HG02840 (cell line): Measurements from ENCODE around the gene PPP2R3B.
"Not testable (repeated sequence)": the region's sequence is repeated elsewhere in the genome, so short reads cannot be mapped to it uniquely, and the experiment has no call there.

ENCODE experiments used
- ATAC-seq: cut with Tn5 transposase; IDR thresholded peaks from one replicate; pipeline ENCODE4 v1.9.1; 2021; ENCODE audit warnings: mild to moderate bottlenecking, moderate library complexity, moderate number of reproducible peaks; ENCODE audit not compliant: unreplicated experiment, low FRiP score

PPP2R3B gene

DNA sequence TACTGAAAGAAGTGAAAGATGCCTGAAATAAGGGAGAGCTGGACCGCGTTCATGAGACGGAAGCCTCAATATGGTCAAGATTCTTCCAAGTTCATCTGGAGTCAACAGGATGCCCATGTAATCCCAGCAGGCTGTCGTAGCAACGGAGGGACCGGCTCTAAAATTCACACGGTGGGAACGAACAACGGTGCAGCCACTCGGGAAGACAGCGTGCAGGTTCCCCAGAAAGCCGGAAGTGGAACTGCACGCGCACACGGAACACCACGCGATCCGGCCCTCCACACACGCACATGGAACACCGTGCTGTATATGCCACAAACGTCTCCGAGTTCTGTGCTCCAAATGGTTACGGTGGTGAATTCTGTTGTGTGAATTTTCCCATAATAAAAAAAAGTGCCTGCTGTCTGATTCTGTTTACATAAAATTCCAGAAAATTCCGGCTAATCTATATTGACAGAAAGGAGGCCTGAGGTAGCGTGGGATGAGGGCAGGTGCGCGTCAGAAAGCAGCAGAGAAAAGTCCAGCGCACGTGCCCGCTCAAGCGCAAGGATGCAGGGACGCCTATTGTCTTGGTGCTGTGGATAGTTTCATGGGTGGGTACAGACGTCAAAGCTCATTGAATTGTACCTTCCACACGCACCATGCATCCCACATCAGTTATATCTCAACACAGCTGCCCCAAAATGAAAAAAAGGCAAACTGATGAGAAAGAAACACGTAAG, 31.2 kb downstream of the PPP2R3B start:
- ATAC-seq: no peak

DNA sequence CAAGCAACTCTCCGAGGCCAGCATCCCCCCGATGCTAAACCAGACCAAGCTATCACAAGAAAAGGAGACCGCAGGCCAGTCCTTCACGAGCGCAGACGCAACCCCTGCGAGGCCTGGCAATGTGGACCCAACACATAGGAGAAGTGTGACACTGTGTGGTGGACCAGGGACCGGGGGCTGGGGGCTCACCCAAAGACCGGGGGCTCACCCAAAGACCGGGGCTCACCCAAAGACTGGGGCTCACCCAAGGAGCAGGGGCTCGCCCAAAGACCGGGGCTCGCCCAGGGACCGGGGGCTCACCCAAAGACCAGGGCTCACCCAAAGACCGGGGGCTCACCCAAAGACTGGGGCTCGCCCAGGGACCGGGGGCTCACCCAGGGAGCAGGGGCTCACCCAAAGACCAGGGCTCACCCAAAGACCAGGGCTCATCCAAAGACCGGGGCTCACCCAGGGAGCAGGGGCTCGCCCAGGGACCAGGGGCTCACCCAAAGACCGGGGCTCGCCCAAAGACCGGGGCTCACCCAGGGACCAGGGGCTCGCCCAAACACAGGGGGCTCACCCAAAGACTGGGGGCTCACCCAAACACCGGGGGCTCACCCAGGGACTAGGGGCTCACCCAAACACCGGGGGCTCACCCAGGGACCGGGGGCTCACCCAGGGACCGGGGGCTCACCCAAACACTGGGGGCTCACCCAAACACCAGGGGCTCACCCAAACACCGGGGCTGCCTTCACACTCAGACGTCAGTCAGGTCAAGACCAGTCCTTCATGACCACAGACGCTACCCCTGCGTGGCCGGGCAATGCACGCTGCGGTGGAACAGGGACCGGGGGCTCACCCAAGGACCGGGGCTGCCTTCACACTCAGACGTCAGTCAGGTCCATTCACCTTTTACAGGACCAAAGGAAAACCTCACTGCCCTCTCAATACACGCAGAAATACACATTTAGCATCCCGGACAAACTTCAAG, 32.9 kb downstream of the PPP2R3B start:
- ATAC-seq: no peak

DNA sequence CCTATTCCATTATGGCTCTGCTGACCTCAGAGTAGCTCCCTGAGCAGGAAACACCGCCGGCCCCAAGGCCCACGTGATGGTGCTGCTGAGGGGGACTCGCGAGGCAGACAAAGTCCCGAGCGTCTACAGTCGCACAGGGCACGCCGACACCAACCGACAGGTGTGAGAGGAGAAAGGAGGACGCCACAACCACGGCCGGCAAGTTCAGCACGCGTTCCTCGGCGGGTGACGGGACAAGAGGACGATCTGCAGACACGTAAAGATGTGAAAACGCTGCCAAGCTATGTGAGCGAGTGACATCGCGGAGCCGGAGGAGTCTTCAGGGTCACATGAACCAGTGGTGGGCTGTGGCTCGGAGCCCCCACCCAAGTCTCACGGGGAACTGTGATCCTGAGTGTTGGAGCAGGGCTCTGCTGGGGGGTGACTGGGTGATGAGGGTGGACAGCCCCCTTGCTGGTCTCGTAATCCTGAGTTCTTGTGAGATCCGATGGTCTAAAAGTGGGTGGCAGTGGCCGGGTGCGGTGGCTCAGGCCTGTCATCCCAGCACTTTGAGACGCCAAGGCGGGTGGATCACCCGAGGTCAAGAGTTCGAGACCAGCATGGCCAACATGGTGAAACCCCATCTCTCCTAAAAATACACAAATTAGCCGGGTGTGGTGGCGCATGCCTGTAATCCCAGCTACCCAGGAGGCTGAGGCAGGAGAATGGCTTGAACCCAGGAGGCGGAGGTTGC, 34.0 kb downstream of the PPP2R3B start:
- ATAC-seq: no peak

DNA sequence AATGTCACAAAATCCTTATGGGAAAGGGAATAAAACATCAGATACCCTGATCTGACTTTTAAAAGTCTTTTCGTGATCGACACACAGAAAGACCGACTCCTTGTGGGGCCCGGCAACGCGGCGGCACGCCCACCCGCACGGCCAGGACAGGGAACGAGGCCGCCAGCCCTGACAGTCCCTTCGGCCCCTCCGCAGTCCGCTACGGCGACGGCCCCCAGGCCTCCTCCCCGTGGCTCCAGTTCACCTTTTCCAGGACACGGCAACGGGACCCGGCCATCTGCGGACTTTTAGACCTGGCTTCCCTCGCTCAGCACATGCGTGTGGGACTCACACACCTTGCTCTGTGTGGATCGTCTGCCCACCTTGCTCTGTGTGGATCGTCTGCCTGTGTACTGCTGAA, 34.5 kb downstream of the PPP2R3B start:
- ATAC-seq: no peak

DNA sequence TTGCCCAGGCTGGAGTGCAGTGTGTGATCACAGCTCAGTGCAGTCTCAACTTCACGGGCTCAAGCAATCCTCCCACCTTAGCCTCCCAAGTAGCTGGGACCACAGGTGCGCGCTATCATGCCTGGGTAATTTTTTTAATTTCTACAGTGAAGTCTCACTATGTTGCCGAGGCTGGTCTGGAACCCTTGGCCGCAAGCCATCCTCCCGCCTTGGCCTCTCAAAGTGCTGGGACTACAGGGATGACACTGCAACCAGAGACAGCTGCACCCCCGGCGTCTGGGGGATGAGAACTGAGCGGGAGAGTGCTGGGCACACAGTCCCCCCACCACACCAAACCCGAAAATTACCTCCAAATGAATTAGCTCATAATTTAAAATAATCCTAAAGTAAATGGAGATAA, 35.0 kb downstream of the PPP2R3B start:
- ATAC-seq: no peak

DNA sequence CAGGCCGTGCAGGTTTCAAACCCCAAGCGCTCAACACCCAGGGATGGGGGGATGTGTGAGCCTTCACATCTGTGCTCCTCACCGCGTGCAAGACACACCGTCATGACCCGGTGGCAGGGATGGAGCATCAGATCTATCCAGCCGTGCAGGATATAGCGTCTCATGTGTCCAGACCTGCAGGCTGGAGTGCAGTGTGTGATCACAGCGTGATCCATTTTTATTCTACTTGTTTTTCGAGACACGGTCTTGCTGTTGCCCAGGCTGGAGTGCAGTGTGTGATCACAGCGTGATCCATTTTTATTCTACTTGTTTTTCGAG, 35.4 kb downstream of the PPP2R3B start:
- ATAC-seq: not testable (repeated sequence)

DNA sequence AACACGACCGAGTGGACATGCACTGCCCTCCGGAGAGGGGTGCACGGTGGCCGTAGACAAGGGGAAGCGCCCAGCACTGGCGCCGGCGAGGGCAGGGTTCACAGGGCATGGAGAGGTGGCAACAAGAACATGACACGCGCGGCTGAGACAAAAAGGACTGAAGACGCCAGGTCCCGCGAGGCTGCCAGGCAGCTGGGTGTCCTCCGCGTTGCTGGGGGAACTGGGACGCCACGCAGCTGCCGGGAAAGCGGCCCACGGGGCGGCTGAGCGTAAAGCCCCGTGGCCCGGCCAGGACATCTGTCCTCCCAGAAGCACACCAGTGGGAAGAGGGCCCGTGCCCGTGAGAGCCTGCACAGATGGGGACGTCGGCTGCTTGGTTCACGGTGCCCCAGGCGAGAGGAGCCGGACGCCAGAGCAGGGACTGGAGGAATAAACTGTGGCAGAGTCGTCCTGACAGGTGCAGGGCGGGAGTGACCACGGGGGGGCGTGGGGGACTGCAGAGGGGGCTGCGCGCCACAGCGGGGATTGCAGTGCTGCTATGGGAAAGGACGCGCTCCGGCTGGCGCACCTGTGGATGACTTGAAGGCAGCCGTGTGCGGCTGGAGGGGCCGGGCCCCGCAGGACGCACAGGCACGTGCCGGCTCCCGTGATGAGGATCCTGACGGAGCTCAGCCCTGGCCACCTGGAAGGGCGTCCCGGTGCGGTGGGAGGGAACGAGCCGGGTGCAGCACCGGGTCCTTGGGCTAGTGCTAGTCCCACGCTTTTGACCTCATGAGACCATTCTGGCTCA, 36.0 kb downstream of the PPP2R3B start:
- ATAC-seq: no peak

DNA sequence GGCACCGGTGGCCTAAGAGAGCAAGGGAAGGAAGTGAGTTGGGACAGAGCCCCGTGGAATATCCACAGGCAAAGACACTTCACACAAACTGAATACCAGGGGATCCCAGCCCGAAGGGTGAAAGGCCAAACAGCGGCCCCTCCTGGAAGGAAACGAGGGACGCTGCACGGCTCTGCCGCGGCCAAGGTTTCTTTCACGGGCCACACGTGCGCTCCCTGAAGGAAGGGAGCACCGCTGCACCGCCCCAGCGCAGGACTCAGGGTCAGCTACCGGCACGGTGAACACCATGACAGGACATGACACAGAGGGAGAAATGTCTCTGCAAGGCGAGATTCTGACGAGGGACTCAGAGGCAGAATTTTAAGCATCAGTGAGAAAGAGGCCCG, 36.6 kb downstream of the PPP2R3B start:
- no peak for ATAC-seq

DNA sequence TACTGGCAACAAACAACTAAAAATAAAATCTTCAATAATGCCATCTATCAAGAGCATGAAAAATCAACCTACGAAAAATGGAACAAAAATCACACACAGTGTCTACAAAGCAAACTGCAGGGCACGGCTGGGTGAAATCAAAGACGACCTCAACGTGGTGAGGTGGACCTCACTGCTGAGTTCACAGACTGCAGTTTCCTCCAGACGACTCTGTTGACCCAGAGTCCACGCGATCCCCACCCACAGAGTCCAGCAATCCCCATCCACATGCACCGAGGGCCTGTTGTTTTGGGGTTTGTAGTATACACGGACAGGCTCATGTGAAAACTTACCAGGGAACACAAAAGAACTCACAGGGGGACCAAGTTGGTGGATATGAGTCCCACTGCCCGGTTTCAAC, 37.0 kb downstream of the PPP2R3B start:
- no peak for ATAC-seq

DNA sequence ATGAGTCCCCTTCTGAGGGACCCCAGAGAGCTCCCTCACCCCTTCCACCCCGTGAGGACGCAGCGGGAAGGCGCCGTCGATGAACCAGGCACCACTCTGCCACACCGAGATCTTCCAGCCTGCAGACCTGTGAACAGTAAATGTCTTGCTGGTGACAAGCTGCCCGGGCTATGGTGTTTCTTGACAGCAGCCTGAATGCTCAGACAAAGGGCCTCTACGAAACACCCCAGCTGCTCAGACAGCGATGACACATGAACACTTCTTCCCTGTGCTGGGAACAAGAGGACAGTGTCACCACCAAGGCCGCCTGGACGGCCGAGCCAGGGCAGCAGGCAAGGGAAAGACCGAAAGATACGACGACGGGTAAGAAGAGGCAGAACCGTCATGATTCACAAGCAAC, 37.5 kb downstream of the PPP2R3B start:
- ATAC-seq: no peak

DNA sequence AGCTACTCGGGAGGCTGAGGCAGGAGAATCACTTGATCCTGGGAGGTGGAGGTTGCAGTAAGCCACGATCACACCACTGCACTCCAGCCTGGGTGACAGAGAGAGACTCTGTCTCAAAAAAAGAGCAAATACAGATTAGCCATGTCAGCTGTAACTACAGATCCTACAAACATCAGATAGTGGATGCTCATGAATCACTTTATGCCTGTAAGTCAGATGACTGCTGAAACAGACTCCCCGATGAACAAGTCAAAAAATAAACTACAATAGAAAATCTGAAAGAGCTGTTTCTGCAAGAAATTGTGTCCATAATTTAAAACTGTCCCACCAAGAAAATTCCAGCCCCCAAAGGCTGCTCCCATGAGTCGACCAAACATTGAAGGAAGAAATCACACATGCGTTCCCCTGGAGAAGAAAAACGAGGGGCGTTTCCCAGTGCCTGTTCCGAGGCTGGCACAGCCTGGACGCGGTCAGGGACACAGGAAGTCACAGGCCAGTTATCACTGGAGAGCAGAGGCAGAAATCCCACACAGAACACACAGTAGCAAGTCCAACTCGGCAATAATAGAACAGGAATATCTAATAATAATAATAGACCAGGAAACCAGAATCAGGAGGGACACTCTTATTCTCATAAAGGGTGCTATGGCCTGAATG, 38.1 kb downstream of the PPP2R3B start:
- no peak for ATAC-seq

DNA sequence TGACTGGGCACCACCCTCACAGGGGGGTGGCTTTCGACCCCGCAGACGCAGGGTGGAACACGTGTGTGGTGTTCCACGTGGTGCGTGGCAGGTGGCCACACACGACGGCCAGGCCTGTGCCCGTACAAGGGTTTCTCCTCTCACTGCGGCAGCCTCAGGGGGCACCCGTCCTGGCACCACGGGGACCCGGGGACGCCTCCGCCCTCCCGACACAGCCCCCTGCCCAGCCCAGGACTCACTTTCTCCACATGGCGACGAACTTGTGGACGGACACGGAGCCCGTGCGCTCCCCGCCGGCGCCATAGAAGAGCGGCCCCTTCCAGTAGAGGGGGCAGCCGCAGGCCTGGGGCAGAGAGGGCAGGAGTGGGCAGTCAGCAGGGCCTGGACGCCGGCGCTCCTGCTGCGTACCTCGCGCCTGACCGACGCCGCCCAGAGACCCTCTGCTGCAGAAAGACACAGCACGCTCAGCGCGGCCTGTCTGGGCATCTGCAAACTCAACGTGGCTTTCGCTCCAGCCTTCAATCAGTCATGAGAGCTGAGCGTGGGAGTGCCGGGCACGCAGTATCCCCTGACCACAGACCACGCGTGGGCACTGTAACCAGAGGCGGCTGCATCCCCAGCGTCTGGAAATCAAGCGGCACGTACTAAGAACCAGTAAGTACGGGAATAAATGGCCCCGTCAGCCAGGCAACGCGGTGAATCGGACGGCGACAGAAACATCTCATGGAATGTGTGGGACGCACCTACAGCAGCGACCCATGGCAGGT, 39.2 kb downstream of the PPP2R3B start:
- no peak for ATAC-seq

DNA sequence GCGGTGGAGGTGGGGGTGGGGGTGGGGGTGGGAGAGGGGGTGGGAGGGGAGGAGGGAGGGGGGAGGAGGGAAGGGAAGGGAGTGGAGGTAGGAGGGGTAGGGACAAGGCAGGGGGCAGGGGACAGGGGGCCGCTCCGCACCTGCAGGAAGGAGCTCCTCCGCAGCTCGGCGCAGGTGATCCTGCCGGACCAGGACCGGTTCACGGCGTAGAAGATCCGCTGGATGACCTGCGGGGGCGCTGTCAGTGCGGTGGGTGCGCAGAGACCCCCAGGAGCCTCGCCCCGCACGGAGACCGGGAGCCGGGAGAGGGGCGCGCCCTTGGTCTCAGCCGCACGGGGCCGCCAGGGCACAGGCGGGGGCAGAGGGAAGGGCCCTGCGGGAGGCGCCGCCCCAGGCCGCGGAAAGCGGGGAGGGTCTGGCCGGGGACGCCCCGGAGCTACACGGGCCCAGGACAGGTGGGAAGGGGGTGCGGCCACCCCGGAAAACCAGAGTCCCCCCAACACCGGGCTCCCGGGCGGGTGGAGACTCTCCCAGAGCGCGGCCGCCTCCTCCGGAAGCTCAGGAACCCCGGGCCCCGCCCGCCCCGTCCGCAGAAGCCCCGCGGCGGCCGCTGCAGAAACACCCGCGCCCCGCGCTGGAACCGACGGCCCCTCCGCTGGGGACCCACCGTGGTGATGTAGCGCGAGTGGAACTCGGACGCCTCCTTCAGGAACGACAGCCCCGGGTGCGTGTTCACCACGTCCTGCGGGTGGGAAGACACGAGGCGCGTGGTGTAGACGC, 40.5 kb downstream of the PPP2R3B start:
- no peak for ATAC-seq

DNA sequence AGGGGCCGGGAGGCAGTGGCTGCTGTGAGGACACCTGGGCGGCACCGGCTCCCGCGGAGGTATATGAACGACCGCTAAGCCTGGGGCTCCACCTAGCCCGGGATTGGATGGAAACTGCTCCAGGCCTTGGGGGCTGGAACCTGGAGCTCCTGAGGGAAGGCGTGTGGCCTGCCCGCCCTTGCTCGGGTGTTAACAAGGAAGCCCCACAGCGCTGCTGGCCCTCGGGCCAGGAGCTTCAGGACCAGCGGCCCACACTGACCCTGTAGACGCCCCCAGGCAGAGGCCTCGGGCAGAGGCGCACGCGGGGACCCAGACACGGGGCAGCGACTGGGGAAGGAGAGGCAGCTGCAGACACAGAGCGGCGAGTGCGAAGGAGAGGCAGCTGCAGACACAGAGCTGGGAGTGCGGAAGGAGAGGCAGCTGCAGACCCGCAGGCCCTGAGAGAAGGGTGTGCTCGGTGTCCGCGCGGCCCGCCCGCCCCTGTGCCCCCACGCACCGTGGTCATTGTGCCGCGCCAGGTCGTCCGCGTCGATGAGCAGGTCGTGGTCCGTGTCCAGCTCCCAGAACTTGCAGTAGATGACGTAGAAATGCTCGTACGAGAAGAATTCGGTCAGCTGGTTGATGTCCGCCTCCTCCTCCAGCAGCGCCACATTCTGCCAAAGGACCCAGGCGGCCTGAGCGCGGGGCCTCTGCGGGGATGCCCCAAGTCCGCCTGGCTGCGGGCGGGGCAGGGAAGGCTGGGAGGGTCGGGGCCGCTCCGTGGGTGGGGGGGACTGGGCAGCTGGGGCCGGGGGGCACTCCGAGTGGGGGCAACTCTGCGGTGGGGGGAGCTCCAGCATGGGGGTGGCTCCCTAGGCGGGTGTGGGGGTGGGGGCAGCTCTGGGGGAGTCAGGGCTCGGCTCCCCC, 41.4 kb downstream of the PPP2R3B start:
- no peak for ATAC-seq

DNA sequence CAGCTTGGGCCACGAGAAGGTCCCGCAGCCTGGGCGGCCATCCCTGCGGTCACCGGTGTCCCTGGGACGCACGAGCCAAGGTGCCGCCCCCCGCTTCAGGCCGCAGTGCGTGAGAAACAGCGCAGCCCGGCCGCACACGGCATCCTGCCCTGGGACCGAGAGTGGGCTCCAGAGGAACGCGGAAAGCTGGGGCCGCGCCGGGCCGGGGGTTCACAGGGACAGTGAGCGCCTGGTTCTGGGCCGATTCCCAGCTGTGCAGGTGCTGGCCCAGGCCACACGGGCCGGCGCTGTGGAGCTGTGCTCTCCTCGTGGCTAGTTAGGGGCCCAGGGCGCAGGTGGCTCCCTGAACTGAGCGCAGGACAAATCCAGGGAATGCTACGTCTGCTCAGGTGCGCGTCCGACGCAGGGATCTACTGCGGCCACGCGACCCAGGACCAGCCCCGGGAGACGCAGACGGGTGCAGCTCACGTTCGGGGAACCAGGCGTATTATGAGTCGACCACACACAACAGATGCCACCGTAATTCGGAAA, 42.3 kb downstream of the PPP2R3B start:
- no peak for ATAC-seq

DNA sequence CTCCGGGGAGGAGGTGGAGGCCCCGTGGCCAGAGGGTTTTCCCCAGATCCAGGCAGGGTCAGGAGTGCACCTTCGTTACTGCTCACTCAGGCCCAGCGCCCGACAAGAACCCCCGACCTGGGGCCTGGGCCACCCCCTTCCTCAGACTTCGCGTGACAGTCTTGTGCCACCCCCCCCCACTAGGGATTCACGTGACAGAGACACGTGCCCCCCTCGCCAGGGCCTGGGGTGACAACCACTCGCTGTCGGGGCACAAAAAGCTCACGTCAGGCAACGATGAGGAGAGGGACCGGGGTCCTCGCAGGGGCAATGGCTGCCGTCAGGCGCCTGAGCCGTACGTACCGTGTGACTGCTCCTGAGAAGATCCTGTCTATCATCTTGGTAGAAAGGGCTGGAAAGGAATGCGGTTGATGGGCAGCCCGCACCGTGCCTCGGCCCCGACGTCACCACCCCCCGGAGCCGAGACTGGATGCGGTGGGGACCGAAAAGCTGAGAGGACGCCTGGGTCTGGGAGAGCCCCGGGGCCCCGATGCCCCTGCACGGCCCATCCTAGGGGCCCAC, 45.1 kb downstream of the PPP2R3B start:
- no peak for ATAC-seq
